ENCODE measurements around the gene PRIM1. TPM values are rescaled to one million over a fixed set of nuclear protein-coding genes. Genes with fewer than 3 reads are reported as not detected.
"Not testable (repeated sequence)": the region's sequence is repeated elsewhere in the genome, so short reads cannot be mapped to it uniquely, and the experiment has no call there.

Gene PRIM1
- total RNA-seq, 1 donor from 2014 or later, result 3.7 TPM

DNA sequence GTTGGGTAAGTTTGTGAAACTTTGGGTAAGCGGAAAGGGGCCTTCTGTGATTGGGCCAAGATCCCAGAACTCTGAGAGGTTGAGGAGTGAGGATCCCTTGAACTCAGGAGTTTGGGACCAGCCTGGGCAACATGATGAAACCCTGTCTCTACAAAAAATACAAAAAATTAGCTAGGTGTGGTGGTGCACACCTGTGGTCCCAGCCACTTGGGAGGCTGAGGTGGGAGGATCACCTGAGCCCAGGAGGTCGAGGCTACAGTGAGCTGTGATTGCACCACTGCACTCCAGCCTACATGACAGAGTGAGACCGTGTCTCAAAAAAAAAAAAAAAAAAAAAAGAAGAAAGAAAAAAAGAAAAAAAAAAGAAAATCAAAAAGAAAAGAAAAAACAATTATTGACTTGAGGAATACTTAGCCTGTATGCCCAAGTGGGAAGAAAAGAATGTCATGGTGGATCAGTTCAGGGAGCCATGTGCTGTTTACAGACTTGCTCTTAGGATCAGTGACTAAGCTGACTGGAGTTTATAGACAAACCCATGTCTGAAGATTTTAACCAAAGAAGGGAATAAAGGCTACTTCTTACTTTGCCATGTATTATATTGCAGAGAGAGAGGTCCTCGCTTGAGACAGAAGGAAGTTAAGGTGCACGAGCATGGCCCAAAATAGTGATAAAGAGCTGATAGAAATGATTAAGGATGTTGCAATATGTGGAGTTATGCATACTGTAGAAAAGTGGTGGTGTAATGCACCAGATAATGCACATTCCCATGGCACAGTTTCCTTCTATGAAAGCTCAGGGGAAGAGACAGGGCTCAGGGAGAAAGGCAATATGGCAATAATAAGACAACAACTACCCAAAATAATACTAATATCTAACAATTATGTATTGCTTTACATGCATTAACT lies 11.9 kb upstream of the PRIM1 start:
- DNase-seq (ENCODE audit: low read depth) (peak; percentile 17), FAIRE-seq (no peak)
- Histone ChIP-seq H3K27me3 (ENCODE audit: control insufficient read depth, insufficient read depth, low read length) (no peaks in the 10 kb centered on the region), H3K4me3 (ENCODE audit: low read depth, low read length) (no peak overlapping the region), H3K36me3 (ENCODE audit: control insufficient read depth, insufficient read depth, low read length) (no peaks in the 10 kb centered on the region)
- no peak for TF ChIP-seq CTCF (IDR thresholded peaks at IDR 0.05; ENCODE audit: insufficient read depth, low read length, severe bottlenecking)

- no peak for FAIRE-seq
- H3K36me3 ChIP-seq (ENCODE audit: control insufficient read depth, insufficient read depth, low read length), result no peaks in the 10 kb centered on the region
- H3K4me3 ChIP-seq (ENCODE audit: low read depth, low read length), result no peak overlapping the region
- no peaks in the 10 kb centered on the region for H3K27me3 ChIP-seq (ENCODE audit: control insufficient read depth, insufficient read depth, low read length)
- no peak for DNase-seq (ENCODE audit: low read depth)
- TF ChIP-seq CTCF (IDR thresholded peaks at IDR 0.05; ENCODE audit: insufficient read depth, low read length, severe bottlenecking), result no peak
Observed at GRCh38 chr12:56761812-56762211, 9.7 kb upstream of the PRIM1 start.

DNA sequence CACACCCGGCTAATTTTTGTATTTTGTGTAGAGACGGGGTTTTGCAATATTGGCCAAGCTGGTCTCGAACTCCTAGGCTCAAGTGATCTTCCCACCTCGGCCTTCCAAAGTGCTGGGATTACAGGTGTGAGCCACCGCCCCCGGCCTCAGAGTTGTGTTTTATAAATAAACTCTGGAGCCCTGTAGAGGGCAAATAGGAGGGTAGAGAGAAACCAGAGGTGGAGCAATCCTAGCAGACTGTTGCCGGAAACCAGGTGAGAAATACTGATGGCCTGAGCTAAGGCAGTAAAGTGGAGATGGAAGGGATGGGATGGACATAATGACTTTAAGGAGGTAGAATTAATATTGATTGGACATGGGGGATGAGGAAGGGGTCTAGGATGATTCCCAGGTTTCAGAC lies 8.3 kb upstream of the PRIM1 start:
- no peak for TF ChIP-seq CTCF (IDR thresholded peaks at IDR 0.05; ENCODE audit: insufficient read depth, low read length, severe bottlenecking)
- Histone ChIP-seq H3K36me3 (ENCODE audit: control insufficient read depth, insufficient read depth, low read length) (no peaks in the 10 kb centered on the region), H3K27me3 (ENCODE audit: control insufficient read depth, insufficient read depth, low read length) (no peaks in the 10 kb centered on the region), H3K4me3 (ENCODE audit: low read depth, low read length) (no peak overlapping the region)
- DNase-seq (ENCODE audit: low read depth) (no peak), FAIRE-seq (no peak)

DNA sequence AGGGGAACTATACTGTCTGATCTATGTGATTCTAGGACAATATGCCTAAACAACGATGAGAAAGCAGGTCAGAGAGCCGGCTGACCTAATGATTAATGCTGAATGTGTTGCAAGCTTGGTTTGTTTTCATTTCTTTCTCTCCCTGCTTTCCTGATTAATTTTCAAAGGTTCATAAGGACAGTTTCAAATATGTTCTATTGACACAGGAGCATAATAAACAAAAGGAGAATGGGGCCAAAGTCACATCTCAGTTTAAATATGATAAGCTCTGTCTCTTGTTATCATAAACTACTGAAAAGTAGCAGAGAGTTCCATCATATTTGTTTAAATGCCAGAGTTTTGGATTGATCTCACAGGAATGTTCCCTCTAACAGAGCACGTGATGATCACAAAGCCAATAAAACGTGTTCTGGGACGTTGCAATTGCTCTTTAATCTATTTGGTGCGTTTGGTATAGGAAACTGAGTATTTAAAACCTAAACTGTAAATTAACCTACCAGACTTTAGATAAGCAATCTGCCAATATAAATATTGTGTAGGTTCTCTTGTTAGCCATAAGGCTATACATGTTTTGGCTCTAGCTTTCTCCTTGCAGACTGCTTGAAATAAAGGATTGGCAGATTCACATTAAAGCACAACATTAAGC lies 7.3 kb upstream of the PRIM1 start:
- Histone ChIP-seq H3K27me3 (ENCODE audit: control insufficient read depth, insufficient read depth, low read length) (no peaks in the 10 kb centered on the region), H3K4me3 (ENCODE audit: low read depth, low read length) (no peak overlapping the region), H3K36me3 (ENCODE audit: control insufficient read depth, insufficient read depth, low read length) (no peaks in the 10 kb centered on the region)
- no peak for TF ChIP-seq CTCF (IDR thresholded peaks at IDR 0.05; ENCODE audit: insufficient read depth, low read length, severe bottlenecking)
- DNase-seq (ENCODE audit: low read depth) (peak; percentile 40), FAIRE-seq (no peak)

- FAIRE-seq (no peak), DNase-seq (ENCODE audit: low read depth) (no peak)
- no peaks in the 10 kb centered on the region for H3K36me3 ChIP-seq (ENCODE audit: control insufficient read depth, insufficient read depth, low read length)
Observed at GRCh38 chr12:56758728-56759262, 6.7 kb upstream of the PRIM1 start.

DNA sequence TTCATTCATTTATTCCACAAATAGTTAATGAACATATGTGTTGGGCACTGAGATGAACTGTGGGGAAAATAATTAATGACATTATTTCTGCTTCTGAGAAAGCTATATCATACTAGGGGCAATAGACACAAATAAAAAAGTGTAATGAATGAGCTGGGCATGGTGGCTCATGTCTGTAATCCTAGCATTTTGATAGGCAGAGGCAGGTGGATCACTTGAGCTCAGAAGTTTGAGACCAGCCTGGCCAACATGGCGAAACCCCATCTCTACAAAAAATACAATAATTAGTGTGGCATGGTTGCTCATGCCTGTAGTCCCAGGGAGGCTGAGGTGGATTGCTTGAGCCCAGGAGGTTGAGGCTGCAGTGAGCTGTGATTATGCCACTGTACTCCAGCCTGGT lies 5.8 kb upstream of the PRIM1 start:
- H3K4me3 ChIP-seq (ENCODE audit: low read depth, low read length); H3K27me3 ChIP-seq (ENCODE audit: control insufficient read depth, insufficient read depth, low read length); FAIRE-seq; H3K36me3 ChIP-seq (ENCODE audit: control insufficient read depth, insufficient read depth, low read length); DNase-seq (ENCODE audit: low read depth): not testable (repeated sequence)

More at GRCh38 chr12:56758728-56759262, 6.7 kb upstream of the PRIM1 start:
- no peak for TF ChIP-seq CTCF (IDR thresholded peaks at IDR 0.05; ENCODE audit: insufficient read depth, low read length, severe bottlenecking)
- Histone ChIP-seq H3K27me3 (ENCODE audit: control insufficient read depth, insufficient read depth, low read length) (no peaks in the 10 kb centered on the region), H3K4me3 (ENCODE audit: low read depth, low read length) (no peak overlapping the region)
